ENCODE results near the gene NT5M. TPM values are rescaled to one million over a fixed set of nuclear protein-coding genes. Genes with fewer than 3 reads are reported as not detected.

NT5M gene
- total RNA-seq, 1 experiment from 2014 or later = 6.6 TPM

- Histone ChIP-seq H3K56ac (ENCODE audit: insufficient read length, low read depth, low read length) (no peak overlapping the region), H3K4me1 (ENCODE audit: insufficient read depth, low read length) (no peaks in the 10 kb centered on the region), H3K9ac (ENCODE audit: extremely low read depth, insufficient read length, low read length) (no peak overlapping the region), H3K4me2 (ENCODE audit: insufficient read depth, insufficient read length, low read length) (peak overlapping the region; percentile 50), H2BK15ac (ENCODE audit: low read depth, low read length) (no peak overlapping the region), H2BK5ac (ENCODE audit: insufficient read length, low read length) (no peak overlapping the region), H3K14ac (ENCODE audit: insufficient read depth, low read length) (0 out of 2 replicates have a peak overlapping the region, but pooled peaks have one; percentile 48), H4K20me1 (ENCODE audit: control insufficient read depth, insufficient read depth, insufficient read length) (no peaks in the 10 kb centered on the region), H2BK12ac (ENCODE audit: insufficient read length, low read depth, low read length) (no peak overlapping the region), H3K18ac (ENCODE audit: insufficient read length, low read depth, low read length) (no peak overlapping the region), H3K79me2 (ENCODE audit: insufficient read depth, low read length) (no peaks in the 10 kb centered on the region), H2BK20ac (ENCODE audit: low read depth, low read length, poor library complexity, severe bottlenecking) (no peak overlapping the region), H2AK5ac (ENCODE audit: insufficient read length, low read length) (no peak overlapping the region), H3T11ph (ENCODE audit: low read length) (no peak overlapping the region), H3K23me2 (ENCODE audit: insufficient read length, low read depth, low read length, poor library complexity, severe bottlenecking) (no peaks in the 10 kb centered on the region), H3K23ac (ENCODE audit: insufficient read length, low read depth, low read length) (no peak overlapping the region), H4K8ac (replicated peaks; ENCODE audit: insufficient read length, low read depth, low read length) (no peak overlapping the region), H3K9me3 (ENCODE audit: control insufficient read depth, low read depth, low read length) (no peaks in the 10 kb centered on the region), H3K79me1 (ENCODE audit: insufficient read depth, low read depth, low read length, poor library complexity, severe bottlenecking) (no peaks in the 10 kb centered on the region), H3K27ac (ENCODE audit: insufficient read length, low read depth, low read length) (no peak overlapping the region), H4K91ac (ENCODE audit: insufficient read length, low read depth, low read length) (no peak overlapping the region), H2AFZ (ENCODE audit: low read length) (no peak overlapping the region), H3K4ac (ENCODE audit: low read depth, low read length) (no peak overlapping the region), H4K5ac (ENCODE audit: insufficient read length, low read depth, low read length) (no peak overlapping the region), H3K27me3 (ENCODE audit: insufficient read depth, low read length) (no peaks in the 10 kb centered on the region), H2BK120ac (ENCODE audit: low read depth, low read length, poor library complexity, severe bottlenecking) (no peak overlapping the region)
- peaks cover 20 to 30% of the 10 kb centered on the region in 2 experiments for H3K4me1 Mint-ChIP-seq
- DNase-seq = no peak
- peak overlapping the region; percentile 81 to 93 for H3K4me3 Mint-ChIP-seq
- H3K27ac Mint-ChIP-seq = no peak overlapping the region
- H3K36me3 Mint-ChIP-seq (ENCODE audit: insufficient read depth in 1 of 3, low read depth in 3 of 3) = peaks cover 0 to 9% (median 4%) of the 10 kb centered on the region in 3 experiments; a peak in 5 of 7 replicates
- peaks cover 11% of the 10 kb centered on the region for H3K27me3 Mint-ChIP-seq (ENCODE audit: low read depth)
- H3K9me3 Mint-ChIP-seq = no peaks in the 10 kb centered on the region
- WGBS (ENCODE audit: extremely low coverage, insufficient read length, low lambda C conversion rate) = no CpG with 5 or more reads among the region's 21 CpGs
- TF ChIP-seq CTCF (conservative IDR thresholded peaks at IDR 0.05) = no peak
Observed at GRCh38 chr17:17303847-17304490, 796 bp downstream of the NT5M start.

Data from H9 (cell line).